RWPE2 (cell line): ENCODE results near the gene RAI14.
"Not testable (repeated sequence)": the region's sequence is repeated elsewhere in the genome, so short reads cannot be mapped to it uniquely, and the experiment has no call there.

Experiments
- ATAC-seq: fragments of 200-7000 bp; cut with Tn5 transposase; 3 replicates; pipeline ENCODE4 v1.9.1; 2021; ENCODE audit warnings: low read depth
- DNase-seq: peaks from one replicate; pipeline ENCODE4 v3.0.0-alpha.2; 2020; ENCODE audit warnings: low spot score
- H3K27ac ChIP-seq: fragments of 450-650 bp; 2 replicates; pipeline ENCODE4 v1.5.1; 2017; ENCODE audit warnings: mild to moderate bottlenecking; ENCODE audit not compliant: poor library complexity, severe bottlenecking
- H3K27me3 ChIP-seq: fragments of 250-450 bp; sonication (Bioruptor Pico); 2 replicates; pipeline ENCODE4 v1.5.1; 2021; ENCODE audit warnings: mild to moderate bottlenecking, moderate library complexity; ENCODE audit not compliant: insufficient read depth, poor library complexity, severe bottlenecking
- H3K36me3 ChIP-seq: fragments of 250-450 bp; sonication (Bioruptor Pico); 2 replicates; pipeline ENCODE4 v1.5.1; 2020; ENCODE audit warnings: low read depth, mild to moderate bottlenecking, moderate library complexity
- H3K4me1 ChIP-seq: fragments of 250-450 bp; sonication (Bioruptor Pico); 2 replicates; pipeline ENCODE4 v1.5.1; 2021; ENCODE audit warnings: mild to moderate bottlenecking, moderate library complexity; ENCODE audit not compliant: insufficient read depth, poor library complexity, severe bottlenecking
- H3K4me3 ChIP-seq: fragments of 250-450 bp; sonication (Bioruptor Pico); 2 replicates; pipeline ENCODE4 v1.5.1; 2021; ENCODE audit warnings: mild to moderate bottlenecking, moderate library complexity; ENCODE audit not compliant: severe bottlenecking
- H3K9me3 ChIP-seq: fragments of 250-450 bp; sonication (Bioruptor Pico); 2 replicates; pipeline ENCODE4 v1.5.1; 2021; ENCODE audit warnings: mild to moderate bottlenecking, moderate library complexity; ENCODE audit not compliant: severe bottlenecking
- TF ChIP-seq, protein P1 (sequence below): fragments of 450-650 bp; IDR thresholded peaks from one replicate; pipeline ENCODE4 v1.5.1; 2017; ENCODE audit warnings: mild to moderate bottlenecking, moderate library complexity; ENCODE audit not compliant: poor library complexity, severe bottlenecking

Gene RAI14

DNA sequence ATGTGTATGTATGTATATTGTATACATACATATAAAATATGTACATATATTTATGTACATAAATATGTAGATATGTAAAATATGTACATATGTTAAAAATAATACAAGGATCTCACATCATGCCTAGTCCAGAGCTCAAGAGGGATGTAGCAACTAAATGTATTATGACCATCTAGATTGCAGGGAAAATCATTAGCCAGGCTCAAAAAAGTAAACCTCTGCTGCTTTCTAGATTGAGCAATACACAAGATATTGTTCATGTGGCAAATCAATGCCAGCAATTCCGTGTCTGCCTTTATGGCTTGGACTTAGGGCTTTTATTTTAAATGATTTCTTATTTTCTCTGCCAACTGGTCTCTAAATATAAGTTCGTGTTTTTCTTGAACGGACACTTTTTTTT is 65.2 kb downstream of the RAI14 start:
- TF ChIP-seq, protein P1, sequence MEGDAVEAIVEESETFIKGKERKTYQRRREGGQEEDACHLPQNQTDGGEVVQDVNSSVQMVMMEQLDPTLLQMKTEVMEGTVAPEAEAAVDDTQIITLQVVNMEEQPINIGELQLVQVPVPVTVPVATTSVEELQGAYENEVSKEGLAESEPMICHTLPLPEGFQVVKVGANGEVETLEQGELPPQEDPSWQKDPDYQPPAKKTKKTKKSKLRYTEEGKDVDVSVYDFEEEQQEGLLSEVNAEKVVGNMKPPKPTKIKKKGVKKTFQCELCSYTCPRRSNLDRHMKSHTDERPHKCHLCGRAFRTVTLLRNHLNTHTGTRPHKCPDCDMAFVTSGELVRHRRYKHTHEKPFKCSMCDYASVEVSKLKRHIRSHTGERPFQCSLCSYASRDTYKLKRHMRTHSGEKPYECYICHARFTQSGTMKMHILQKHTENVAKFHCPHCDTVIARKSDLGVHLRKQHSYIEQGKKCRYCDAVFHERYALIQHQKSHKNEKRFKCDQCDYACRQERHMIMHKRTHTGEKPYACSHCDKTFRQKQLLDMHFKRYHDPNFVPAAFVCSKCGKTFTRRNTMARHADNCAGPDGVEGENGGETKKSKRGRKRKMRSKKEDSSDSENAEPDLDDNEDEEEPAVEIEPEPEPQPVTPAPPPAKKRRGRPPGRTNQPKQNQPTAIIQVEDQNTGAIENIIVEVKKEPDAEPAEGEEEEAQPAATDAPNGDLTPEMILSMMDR: no peak
- Histone ChIP-seq H3K36me3 (peaks cover 6% of the 10 kb centered on the region), H3K27me3 (no peaks in the 10 kb centered on the region), H3K27ac (no peak overlapping the region), H3K9me3 (no peaks in the 10 kb centered on the region), H3K4me3 (no peak overlapping the region), H3K4me1 (peaks cover 20% of the 10 kb centered on the region)
- ATAC-seq: no peak
- DNase-seq: no peak

DNA sequence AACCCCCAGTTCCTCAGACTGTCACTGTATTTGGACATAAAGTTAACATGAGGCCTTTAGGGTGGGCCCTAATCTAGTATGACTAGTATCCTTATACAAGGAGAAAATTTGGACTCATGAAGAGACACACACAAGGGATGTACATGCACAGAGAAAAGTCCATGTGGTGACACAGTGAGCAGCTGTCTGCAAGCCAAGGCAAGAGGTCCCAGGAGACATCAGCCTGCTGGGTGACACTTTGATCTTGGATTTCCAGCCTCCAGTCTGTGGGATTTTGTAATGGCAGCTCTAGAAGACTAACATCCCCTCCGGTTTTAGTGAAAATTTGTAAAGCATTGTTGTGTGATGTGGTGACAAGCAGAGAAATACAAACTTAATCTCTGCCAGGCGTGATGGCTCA is 66.1 kb downstream of the RAI14 start:
- no peak for ATAC-seq
- TF ChIP-seq, protein P1: no peak
- Histone ChIP-seq H3K36me3 (peaks cover 6% of the 10 kb centered on the region), H3K4me3 (no peak overlapping the region), H3K27me3 (no peaks in the 10 kb centered on the region), H3K4me1 (peaks cover 14% of the 10 kb centered on the region), H3K27ac (no peak overlapping the region), H3K9me3 (no peaks in the 10 kb centered on the region)
- no peak for DNase-seq

DNA sequence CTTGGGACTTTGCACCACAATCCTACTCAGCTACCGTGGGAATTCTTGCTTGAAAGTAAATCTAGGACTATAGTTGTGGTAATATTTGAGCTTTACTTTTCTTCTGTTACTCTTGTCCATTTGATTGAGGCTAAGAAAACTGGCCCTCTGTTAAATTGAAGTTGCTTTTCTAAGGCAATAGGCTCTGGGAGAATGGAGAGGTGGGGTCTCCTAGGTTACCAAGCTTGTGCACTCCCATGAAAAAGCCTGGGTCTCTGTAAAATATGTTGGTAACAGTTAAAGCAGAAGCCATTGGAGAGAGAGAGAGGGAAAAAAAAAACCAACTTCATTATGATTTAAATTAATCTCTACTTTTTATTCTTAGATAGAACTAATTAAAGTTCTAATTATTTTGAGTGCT is 68.6 kb downstream of the RAI14 start:
- ATAC-seq: no peak
- TF ChIP-seq, protein P1: no peak
- no peak for DNase-seq
- peaks cover 6% of the 10 kb centered on the region for H3K36me3 ChIP-seq
- no peaks in the 10 kb centered on the region for H3K27me3 ChIP-seq
- H3K9me3 ChIP-seq: no peaks in the 10 kb centered on the region
- H3K4me1 ChIP-seq: no peaks in the 10 kb centered on the region
- no peak overlapping the region for H3K4me3 ChIP-seq
- H3K27ac ChIP-seq: no peak overlapping the region

GRCh38 chr5:34727166-34727749 is 71.1 kb downstream of the RAI14 start:
- not testable (repeated sequence) for H3K4me1 ChIP-seq, H3K27ac ChIP-seq, H3K36me3 ChIP-seq, H3K4me3 ChIP-seq, H3K27me3 ChIP-seq, ATAC-seq, DNase-seq, H3K9me3 ChIP-seq

DNA sequence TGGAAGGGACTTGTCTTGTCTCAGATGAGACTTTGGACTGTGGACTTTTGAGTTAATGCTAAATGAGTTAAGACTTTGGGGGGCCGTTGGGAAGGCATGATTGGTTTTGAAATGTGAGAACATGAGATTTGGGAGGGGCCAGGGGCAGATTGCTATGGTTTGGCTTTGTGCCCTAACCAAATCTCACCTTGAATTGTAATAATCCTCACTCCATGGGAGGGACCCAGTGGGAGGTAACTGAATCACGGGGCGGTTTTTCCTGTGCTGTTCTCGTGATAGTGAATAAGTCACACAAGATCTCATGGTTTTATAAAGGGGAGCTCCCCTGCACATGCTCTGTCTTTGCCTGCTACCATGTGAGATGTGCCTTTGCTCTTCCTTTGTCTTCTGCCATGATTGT is 72.1 kb downstream of the RAI14 start:
- H3K36me3 ChIP-seq: peaks cover 12% of the 10 kb centered on the region
- DNase-seq (no peak), ATAC-seq (no peak)
- no peaks in the 10 kb centered on the region for H3K9me3 ChIP-seq
- no peaks in the 10 kb centered on the region for H3K4me1 ChIP-seq
- TF ChIP-seq, protein P1: no peak
- no peak overlapping the region for H3K27ac ChIP-seq
- no peak overlapping the region for H3K4me3 ChIP-seq
- H3K27me3 ChIP-seq: no peaks in the 10 kb centered on the region
